ENCODE results near the gene PCDHGA6.
"Not testable (repeated sequence)": the region's sequence is repeated elsewhere in the genome, so short reads cannot be mapped to it uniquely, and the experiment has no call there.

The PCDHGA6 gene

DNA sequence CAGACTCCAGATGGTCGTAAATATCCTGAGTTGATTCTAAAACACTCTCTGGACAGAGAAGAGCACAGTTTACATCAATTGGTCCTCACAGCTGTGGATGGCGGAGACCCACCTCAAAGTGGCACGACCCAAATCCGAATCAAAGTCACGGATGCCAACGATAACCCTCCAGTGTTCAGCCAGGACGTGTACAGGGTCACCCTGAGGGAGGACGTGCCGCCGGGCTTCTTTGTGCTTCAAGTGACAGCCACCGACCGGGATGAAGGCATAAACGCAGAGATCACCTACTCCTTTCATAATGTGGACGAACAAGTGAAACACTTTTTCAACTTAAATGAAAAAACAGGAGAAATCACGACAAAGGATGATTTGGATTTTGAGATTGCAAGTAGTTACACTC lies 13.0 kb upstream of the PCDHGA6 start:
- DNase-seq = no peak

DNA sequence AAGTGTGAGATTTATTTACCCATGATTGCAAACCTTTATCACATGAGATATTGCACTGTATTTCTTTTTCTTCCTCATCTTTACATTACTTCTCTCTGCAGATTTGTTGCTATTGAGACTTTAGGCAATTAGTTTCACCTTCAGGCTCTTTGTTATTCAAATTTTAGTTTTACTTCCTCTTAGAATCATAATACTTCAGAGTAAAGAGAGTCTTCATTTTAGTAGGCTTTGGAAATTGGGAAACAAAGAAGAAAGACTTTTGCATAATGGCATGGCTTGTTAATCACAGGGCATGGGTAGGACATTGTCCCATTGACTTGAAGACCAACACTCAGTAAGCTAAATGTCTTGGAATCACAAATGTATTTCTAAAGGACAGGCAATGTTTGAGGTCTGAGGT lies 11.0 kb upstream of the PCDHGA6 start:
- DNase-seq = no peak

DNA sequence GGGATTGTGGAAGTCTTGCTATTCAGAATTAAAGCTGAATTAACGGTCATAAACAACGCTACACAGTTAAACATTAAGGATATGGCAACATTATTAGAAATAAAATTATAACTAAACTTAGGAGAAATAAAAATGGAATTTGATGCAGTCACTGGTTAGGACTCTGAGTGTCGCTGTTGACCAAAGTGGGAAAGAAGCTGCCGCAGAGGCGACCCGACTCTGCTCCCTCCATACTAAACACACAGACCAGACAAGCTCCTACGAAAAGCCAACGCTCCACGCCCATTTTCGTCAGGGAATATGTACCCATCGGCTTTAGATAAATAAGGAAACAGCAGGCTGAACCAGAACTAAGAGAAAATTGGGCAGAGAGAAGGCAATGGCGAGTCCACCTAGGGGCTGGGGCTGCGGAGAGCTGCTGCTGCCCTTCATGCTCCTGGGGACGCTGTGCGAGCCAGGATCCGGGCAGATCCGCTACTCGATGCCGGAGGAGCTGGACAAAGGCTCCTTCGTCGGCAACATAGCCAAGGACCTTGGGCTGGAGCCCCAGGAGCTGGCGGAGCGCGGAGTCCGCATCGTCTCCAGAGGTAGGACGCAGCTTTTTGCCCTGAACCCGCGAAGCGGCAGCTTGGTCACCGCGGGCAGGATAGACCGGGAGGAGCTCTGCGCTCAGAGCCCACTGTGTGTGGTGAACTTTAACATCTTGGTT lies 9.6 kb upstream of the PCDHGA6 start, which contains the start of gene PCDHGA5:
Gene PCDHGA5, plus strand, starts transcription at position 211 of the 709 bp plus-strand sequence. Its CDS starts 169 bp downstream, at position 380.
- DNase-seq = no peak

- no peak for DNase-seq
Observed at GRCh38 chr5:141366016-141366896, 7.4 kb upstream of the PCDHGA6 start.

- no peak for DNase-seq
Observed at GRCh38 chr5:141369994-141370848, 3.5 kb upstream of the PCDHGA6 start, which contains the start of gene PCDHGB3. Gene PCDHGB3 (plus strand): TSS chr5:141370242. CDS start chr5:141370395, 153 bp downstream.

- no peak for DNase-seq
Observed at GRCh38 chr5:141371572-141372475, 1.9 kb upstream of the PCDHGA6 start.

DNA sequence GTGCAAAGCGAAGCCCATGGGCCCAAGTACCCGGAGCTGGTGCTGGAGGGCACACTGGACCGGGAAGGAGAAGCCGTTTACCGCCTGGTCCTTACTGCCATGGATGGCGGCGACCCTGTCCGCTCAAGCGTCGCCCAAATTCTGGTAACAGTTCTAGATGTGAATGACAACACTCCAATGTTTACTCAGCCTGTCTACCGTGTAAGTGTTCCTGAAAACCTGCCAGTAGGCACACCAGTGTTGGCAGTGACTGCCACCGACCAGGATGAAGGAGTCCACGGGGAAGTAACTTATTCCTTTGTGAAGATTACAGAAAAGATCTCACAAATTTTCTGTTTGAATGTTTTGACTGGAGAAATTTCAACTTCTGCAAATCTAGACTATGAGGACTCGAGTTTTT lies 936 bp downstream of the PCDHGA6 start:
- no peak for DNase-seq

- not testable (repeated sequence) for DNase-seq
Observed at GRCh38 chr5:141375444-141376155, 1.9 kb downstream of the PCDHGA6 start.

- DNase-seq = no peak
Observed at GRCh38 chr5:141382469-141383294, 9.0 kb downstream of the PCDHGA6 start, which contains the start of gene PCDHGA7. Gene PCDHGA7 (plus strand): TSS chr5:141382742. CDS start chr5:141382900, 158 bp downstream.

GRCh38 chr5:141383345-141383744 lies 9.7 kb downstream of the PCDHGA6 start:
- DNase-seq = no peak

DNA sequence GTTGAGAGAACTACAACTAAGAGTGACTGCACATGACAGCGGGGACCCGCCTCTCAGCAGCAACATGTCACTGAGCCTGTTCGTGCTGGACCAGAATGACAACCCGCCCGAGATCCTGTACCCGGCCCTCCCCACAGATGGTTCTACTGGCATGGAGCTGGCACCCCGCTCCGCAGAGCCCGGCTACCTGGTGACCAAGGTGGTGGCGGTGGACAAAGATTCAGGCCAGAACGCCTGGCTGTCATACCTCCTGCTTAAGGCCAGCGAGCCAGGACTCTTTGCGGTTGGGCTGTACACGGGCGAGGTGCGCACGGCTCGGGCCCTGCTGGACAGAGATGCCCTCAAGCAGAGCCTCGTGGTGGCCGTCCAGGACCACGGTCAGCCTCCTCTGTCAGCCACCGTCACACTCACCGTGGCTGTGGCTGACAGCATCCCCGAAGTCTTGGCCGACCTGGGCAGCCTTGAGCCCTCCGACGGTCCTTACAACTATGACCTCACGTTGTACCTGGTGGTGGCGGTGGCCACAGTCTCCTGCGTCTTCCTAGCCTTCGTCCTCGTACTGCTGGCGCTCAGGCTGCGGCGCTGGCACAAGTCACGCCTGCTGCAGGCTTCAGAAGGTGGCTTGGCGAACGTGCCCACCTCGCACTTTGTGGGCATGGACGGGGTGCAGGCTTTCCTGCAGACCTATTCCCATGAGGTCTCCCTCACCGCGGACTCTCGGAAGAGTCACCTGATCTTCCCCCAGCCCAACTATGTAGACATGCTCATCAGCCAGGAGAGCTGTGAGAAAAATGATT lies 11.0 kb downstream of the PCDHGA6 start:
- no peak for DNase-seq

GRCh38 chr5:141387557-141388311 lies 14.0 kb downstream of the PCDHGA6 start, which contains the start of gene PCDHGB4:
Gene PCDHGB4 (plus strand): TSS chr5:141387698. CDS start chr5:141387885, 187 bp downstream.
- not testable (repeated sequence) for DNase-seq

DNA sequence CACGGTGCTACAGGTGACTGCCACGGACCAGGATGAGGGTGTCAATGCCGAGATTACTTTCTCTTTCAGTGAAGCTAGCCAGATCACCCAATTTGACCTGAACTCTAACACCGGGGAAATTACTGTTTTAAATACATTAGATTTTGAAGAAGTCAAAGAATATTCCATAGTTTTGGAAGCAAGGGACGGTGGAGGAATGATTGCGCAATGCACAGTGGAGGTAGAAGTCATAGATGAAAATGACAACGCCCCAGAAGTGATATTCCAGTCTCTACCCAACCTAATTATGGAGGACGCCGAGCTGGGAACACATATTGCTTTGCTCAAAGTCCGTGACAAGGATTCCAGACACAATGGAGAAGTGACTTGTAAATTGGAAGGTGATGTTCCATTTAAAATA lies 15.0 kb downstream of the PCDHGA6 start:
- DNase-seq = no peak

DNA sequence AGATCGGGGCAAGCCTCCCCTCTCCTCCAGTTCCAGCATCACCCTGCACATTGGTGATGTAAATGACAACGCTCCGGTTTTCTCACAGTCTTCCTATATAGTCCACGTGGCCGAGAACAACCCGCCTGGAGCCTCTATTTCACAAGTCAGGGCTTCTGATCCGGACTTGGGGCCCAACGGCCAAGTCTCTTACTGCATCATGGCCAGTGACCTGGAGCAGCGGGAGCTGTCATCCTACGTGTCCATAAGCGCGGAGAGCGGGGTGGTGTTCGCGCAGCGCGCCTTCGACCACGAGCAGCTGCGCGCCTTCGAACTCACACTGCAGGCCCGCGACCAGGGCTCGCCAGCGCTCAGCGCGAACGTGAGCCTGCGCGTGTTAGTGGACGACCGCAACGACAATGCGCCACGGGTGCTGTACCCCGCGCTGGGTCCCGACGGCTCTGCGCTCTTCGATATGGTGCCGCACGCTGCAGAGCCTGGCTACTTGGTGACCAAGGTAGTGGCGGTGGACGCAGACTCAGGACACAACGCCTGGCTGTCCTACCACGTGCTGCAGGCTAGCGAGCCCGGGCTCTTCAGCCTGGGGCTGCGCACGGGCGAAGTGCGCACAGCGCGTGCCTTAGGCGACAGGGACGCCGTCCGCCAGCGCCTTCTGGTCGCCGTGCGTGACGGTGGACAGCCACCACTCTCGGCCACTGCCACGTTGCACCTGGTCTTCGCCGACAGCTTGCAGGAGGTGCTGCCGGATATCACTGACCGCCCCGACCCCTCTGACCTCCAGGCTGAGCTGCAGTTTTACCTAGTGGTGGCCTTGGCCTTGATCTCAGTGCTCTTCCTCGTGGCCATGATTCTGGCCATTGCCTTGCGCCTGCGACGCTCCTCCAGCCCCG lies 15.7 kb downstream of the PCDHGA6 start:
- no peak for DNase-seq

- no peak for DNase-seq
Observed at GRCh38 chr5:141392429-141393198, 18.9 kb downstream of the PCDHGA6 start, which contains the start of gene PCDHGA8. Gene PCDHGA8 (plus strand): TSS chr5:141392633. CDS start chr5:141392814, 181 bp downstream.

DNA sequence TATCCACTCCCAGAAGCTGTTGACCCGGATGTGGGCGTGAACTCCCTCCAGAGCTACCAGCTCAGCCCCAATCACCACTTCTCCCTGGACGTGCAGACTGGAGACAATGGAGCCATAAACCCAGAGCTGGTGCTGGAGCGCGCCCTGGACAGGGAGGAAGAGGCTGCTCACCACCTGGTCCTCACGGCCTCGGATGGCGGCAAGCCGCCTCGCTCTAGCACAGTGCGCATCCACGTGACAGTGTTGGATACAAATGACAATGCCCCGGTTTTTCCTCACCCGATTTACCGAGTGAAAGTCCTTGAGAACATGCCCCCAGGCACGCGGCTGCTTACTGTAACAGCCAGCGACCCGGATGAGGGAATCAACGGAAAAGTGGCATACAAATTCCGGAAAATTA lies 19.6 kb downstream of the PCDHGA6 start:
- no peak for DNase-seq
